ENCODE results near the gene KCNMB2.
"Not testable (repeated sequence)": the region's sequence is repeated elsewhere in the genome, so short reads cannot be mapped to it uniquely, and the experiment has no call there.

Gene KCNMB2

GRCh38 chr3:178743297-178743696, 207.1 kb downstream of the KCNMB2 start:
- no peaks in the 10 kb centered on the region for H3K36me3 ChIP-seq (ENCODE audit: control insufficient read depth in 1 of 2, insufficient read depth in 2 of 2, low read length in 2 of 2)
- H3K27me3 ChIP-seq (ENCODE audit: low read depth, low read length), result no peaks in the 10 kb centered on the region
- no peak overlapping the region for H3K4me3 ChIP-seq (ENCODE audit: low read depth in 1 of 2, low read length in 2 of 2)
- no peaks in the 10 kb centered on the region for H3K9me3 ChIP-seq (ENCODE audit: control insufficient read depth in 1 of 2, low read length in 2 of 2)
- H3K4me1 ChIP-seq (ENCODE audit: control insufficient read depth in 1 of 2, insufficient read depth in 2 of 2, low read length in 2 of 2), result no peaks in the 10 kb centered on the region
- H3K27ac ChIP-seq (ENCODE audit: low read length), result no peak overlapping the region

GRCh38 chr3:178745861-178746655, 209.8 kb downstream of the KCNMB2 start:
- H3K27ac ChIP-seq (ENCODE audit: low read length); H3K4me3 ChIP-seq (ENCODE audit: low read depth in 1 of 2, low read length in 2 of 2); H3K27me3 ChIP-seq (ENCODE audit: low read depth, low read length); H3K36me3 ChIP-seq (ENCODE audit: control insufficient read depth in 1 of 2, insufficient read depth in 2 of 2, low read length in 2 of 2); H3K9me3 ChIP-seq (ENCODE audit: control insufficient read depth in 1 of 2, low read length in 2 of 2); H3K4me1 ChIP-seq (ENCODE audit: control insufficient read depth in 1 of 2, insufficient read depth in 2 of 2, low read length in 2 of 2): not testable (repeated sequence)

GRCh38 chr3:178748874-178749273, 212.6 kb downstream of the KCNMB2 start:
- Histone ChIP-seq H3K36me3 (ENCODE audit: control insufficient read depth in 1 of 2, insufficient read depth in 2 of 2, low read length in 2 of 2) (no peaks in the 10 kb centered on the region), H3K4me3 (ENCODE audit: low read depth in 1 of 2, low read length in 2 of 2) (no peak overlapping the region), H3K27ac (ENCODE audit: low read length) (no peak overlapping the region), H3K9me3 (ENCODE audit: control insufficient read depth in 1 of 2, low read length in 2 of 2) (peaks cover 0 to 3% of the 10 kb centered on the region in 2 donors), H3K27me3 (ENCODE audit: low read depth, low read length) (no peaks in the 10 kb centered on the region), H3K4me1 (ENCODE audit: control insufficient read depth in 1 of 2, insufficient read depth in 2 of 2, low read length in 2 of 2) (no peaks in the 10 kb centered on the region)

- Histone ChIP-seq H3K4me3 (ENCODE audit: low read depth in 1 of 2, low read length in 2 of 2) (no peak overlapping the region), H3K36me3 (ENCODE audit: control insufficient read depth in 1 of 2, insufficient read depth in 2 of 2, low read length in 2 of 2) (no peaks in the 10 kb centered on the region), H3K27ac (ENCODE audit: low read length) (no peak overlapping the region), H3K27me3 (ENCODE audit: low read depth, low read length) (no peaks in the 10 kb centered on the region), H3K9me3 (ENCODE audit: control insufficient read depth in 1 of 2, low read length in 2 of 2) (peaks cover 0 to 3% of the 10 kb centered on the region in 2 donors), H3K4me1 (ENCODE audit: control insufficient read depth in 1 of 2, insufficient read depth in 2 of 2, low read length in 2 of 2) (no peaks in the 10 kb centered on the region)
Measured at GRCh38 chr3:178749471-178749870, 213.2 kb downstream of the KCNMB2 start.

DNA sequence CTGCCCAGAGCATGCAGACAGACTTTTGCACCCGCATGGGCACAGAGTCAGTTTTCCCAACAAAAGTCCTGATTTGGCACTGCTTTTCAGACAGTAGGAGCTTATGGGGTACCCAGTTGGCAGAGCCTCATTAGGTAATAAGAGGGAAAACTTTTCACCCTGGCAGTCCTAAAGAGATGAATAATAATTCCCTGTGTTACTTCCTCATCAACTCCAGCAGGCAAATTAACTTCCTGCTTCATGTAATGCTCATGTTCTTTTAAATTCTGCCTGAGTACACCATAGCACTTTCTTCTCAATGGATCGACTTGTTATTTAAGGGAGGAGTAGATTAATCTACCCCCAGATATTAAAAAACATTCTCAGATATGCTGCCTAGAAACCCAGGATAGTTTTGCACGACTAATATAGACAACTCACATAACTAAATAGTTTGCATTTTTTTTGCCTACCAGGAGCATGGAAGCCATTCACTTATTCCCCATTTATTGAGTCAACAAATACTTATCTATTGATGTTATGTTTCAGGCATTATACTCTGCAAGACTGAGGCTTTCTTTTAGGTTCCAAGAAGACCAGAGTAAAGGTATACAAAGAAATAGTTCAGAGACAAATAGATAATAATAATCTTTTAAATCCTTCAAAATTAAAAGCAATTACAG, 214.5 kb downstream of the KCNMB2 start:
- Histone ChIP-seq H3K4me3 (ENCODE audit: low read depth in 1 of 2, low read length in 2 of 2) (no peak overlapping the region), H3K9me3 (ENCODE audit: control insufficient read depth in 1 of 2, low read length in 2 of 2) (peaks cover 0 to 3% of the 10 kb centered on the region in 2 donors), H3K4me1 (ENCODE audit: control insufficient read depth in 1 of 2, insufficient read depth in 2 of 2, low read length in 2 of 2) (no peaks in the 10 kb centered on the region), H3K27ac (ENCODE audit: low read length) (no peak overlapping the region), H3K36me3 (ENCODE audit: control insufficient read depth in 1 of 2, insufficient read depth in 2 of 2, low read length in 2 of 2) (no peaks in the 10 kb centered on the region), H3K27me3 (ENCODE audit: low read depth, low read length) (no peaks in the 10 kb centered on the region)

- Histone ChIP-seq H3K27ac (ENCODE audit: low read length) (no peak overlapping the region), H3K4me3 (ENCODE audit: low read depth in 1 of 2, low read length in 2 of 2) (no peak overlapping the region), H3K9me3 (ENCODE audit: control insufficient read depth in 1 of 2, low read length in 2 of 2) (peaks cover 0 to 3% of the 10 kb centered on the region in 2 donors), H3K4me1 (ENCODE audit: control insufficient read depth in 1 of 2, insufficient read depth in 2 of 2, low read length in 2 of 2) (no peaks in the 10 kb centered on the region), H3K36me3 (ENCODE audit: control insufficient read depth in 1 of 2, insufficient read depth in 2 of 2, low read length in 2 of 2) (no peaks in the 10 kb centered on the region), H3K27me3 (ENCODE audit: low read depth, low read length) (no peaks in the 10 kb centered on the region)
Measured at GRCh38 chr3:178752843-178753242, 216.6 kb downstream of the KCNMB2 start.

DNA sequence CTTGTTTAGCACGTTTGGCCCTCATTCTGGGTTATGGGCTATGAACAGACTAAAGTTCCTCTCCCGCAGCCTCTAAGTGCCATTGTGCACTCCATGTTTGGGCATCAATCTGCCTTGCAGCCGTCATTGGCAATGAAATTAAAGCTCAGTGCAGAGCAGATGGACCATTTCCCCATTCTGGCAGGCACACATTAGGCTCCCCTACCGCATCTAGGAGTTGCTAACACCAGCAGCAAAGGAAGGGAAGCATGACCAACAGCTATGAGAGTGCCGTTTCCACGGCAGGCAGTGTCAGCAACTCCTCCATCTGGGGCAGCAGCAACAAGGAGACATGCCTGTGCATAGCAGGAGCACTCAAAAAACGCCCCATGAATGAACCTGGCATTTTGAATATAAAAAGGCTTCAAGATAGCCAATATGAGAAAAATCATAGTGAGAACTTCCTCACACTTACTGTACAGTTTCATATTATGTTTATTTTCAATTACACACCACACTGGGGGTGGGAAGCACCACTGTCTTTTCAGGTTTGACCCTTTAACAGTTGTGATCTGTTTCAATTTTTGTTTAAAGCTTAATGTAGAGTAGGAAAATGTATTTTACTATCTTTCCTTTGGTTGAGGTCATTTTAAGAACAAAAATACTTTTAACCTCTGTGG, 218.7 kb downstream of the KCNMB2 start:
- no peak overlapping the region for H3K27ac ChIP-seq (ENCODE audit: low read length)
- no peaks in the 10 kb centered on the region for H3K36me3 ChIP-seq (ENCODE audit: control insufficient read depth in 1 of 2, insufficient read depth in 2 of 2, low read length in 2 of 2)
- H3K9me3 ChIP-seq (ENCODE audit: control insufficient read depth in 1 of 2, low read length in 2 of 2), result peaks cover 0 to 3% of the 10 kb centered on the region in 2 donors
- no peaks in the 10 kb centered on the region for H3K4me1 ChIP-seq (ENCODE audit: control insufficient read depth in 1 of 2, insufficient read depth in 2 of 2, low read length in 2 of 2)
- H3K4me3 ChIP-seq (ENCODE audit: low read depth in 1 of 2, low read length in 2 of 2), result no peak overlapping the region
- no peaks in the 10 kb centered on the region for H3K27me3 ChIP-seq (ENCODE audit: low read depth, low read length)

GRCh38 chr3:178761024-178761423, 224.8 kb downstream of the KCNMB2 start:
- Histone ChIP-seq H3K27ac (ENCODE audit: low read length) (no peak overlapping the region), H3K9me3 (ENCODE audit: control insufficient read depth in 1 of 2, low read length in 2 of 2) (no peaks in the 10 kb centered on the region), H3K4me1 (ENCODE audit: control insufficient read depth in 1 of 2, insufficient read depth in 2 of 2, low read length in 2 of 2) (no peaks in the 10 kb centered on the region), H3K4me3 (ENCODE audit: low read depth in 1 of 2, low read length in 2 of 2) (no peak overlapping the region), H3K36me3 (ENCODE audit: control insufficient read depth in 1 of 2, insufficient read depth in 2 of 2, low read length in 2 of 2) (no peaks in the 10 kb centered on the region), H3K27me3 (ENCODE audit: low read depth, low read length) (no peaks in the 10 kb centered on the region)

DNA sequence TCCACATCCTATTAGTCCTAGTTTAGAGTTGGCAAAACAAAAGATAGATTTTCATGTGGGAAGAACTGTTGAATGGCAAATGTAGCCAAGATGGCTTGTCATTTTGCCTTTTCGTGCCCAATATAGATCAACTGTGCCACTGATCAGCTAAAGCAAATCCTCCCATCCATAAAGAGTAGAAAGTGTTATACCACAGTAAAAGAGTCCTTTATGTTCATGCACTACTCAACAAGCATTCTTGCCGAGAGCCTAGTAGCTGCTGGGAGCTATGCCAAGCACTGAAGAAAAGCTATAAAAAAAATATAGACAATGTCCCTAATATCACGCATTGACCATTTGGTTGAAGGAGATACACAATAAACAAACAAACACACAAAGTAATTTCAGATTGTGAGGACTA, 225.2 kb downstream of the KCNMB2 start:
- H3K27ac ChIP-seq (ENCODE audit: low read length), result no peak overlapping the region
- no peaks in the 10 kb centered on the region for H3K36me3 ChIP-seq (ENCODE audit: control insufficient read depth in 1 of 2, insufficient read depth in 2 of 2, low read length in 2 of 2)
- H3K4me1 ChIP-seq (ENCODE audit: control insufficient read depth in 1 of 2, insufficient read depth in 2 of 2, low read length in 2 of 2), result no peaks in the 10 kb centered on the region
- no peaks in the 10 kb centered on the region for H3K27me3 ChIP-seq (ENCODE audit: low read depth, low read length)
- H3K4me3 ChIP-seq (ENCODE audit: low read depth in 1 of 2, low read length in 2 of 2), result no peak overlapping the region
- H3K9me3 ChIP-seq (ENCODE audit: control insufficient read depth in 1 of 2, low read length in 2 of 2), result no peaks in the 10 kb centered on the region

DNA sequence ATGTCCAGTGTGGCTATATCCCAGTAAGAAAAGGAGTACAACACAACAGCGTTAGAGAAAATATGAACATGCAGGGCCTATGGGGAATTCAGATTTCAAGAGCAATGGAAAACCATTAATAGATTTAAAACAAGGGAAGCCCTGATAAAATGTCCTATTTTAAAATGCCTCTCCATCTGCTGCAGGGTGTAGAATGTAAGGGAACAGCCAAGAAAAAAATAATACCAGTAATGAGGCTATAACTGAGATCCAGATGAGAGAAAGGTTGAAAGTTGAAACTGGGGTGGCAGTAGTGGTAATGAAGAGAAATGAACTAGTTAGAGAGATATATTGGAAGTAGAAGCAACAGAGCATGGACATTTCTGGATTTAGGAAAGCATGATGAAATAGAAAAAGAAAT, 226.1 kb downstream of the KCNMB2 start:
- Histone ChIP-seq H3K4me3 (ENCODE audit: low read depth in 1 of 2, low read length in 2 of 2) (no peak overlapping the region), H3K27me3 (ENCODE audit: low read depth, low read length) (no peaks in the 10 kb centered on the region), H3K36me3 (ENCODE audit: control insufficient read depth in 1 of 2, insufficient read depth in 2 of 2, low read length in 2 of 2) (no peaks in the 10 kb centered on the region), H3K4me1 (ENCODE audit: control insufficient read depth in 1 of 2, insufficient read depth in 2 of 2, low read length in 2 of 2) (no peaks in the 10 kb centered on the region), H3K27ac (ENCODE audit: low read length) (no peak overlapping the region), H3K9me3 (ENCODE audit: control insufficient read depth in 1 of 2, low read length in 2 of 2) (no peaks in the 10 kb centered on the region)

DNA sequence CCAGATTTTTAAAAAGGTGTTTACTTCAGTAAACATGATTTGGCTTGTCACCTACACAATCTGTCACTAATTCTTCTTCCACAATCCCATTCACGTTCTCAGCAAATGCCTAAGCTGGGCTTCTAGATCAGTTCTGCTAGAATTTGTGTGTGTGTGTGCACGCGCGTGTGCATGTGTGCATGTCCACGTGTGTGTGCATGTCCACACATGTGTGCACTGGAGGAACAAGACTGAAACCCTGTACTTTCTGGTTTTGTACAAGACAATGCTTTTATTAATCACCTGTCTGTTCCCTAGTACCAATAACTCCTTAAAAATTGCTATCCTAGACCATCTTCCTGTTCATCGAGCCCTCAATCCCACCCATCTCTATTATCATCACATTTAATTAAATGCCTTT, 229.2 kb downstream of the KCNMB2 start:
- Histone ChIP-seq H3K27me3 (ENCODE audit: low read depth, low read length) (no peaks in the 10 kb centered on the region), H3K9me3 (ENCODE audit: control insufficient read depth in 1 of 2, low read length in 2 of 2) (no peaks in the 10 kb centered on the region), H3K4me1 (ENCODE audit: control insufficient read depth in 1 of 2, insufficient read depth in 2 of 2, low read length in 2 of 2) (no peaks in the 10 kb centered on the region), H3K27ac (ENCODE audit: low read length) (no peak overlapping the region), H3K36me3 (ENCODE audit: control insufficient read depth in 1 of 2, insufficient read depth in 2 of 2, low read length in 2 of 2) (no peaks in the 10 kb centered on the region), H3K4me3 (ENCODE audit: low read depth in 1 of 2, low read length in 2 of 2) (no peak overlapping the region)
